ENCODE results near the gene GPER1.
"Not testable (repeated sequence)": the region's sequence is repeated elsewhere in the genome, so short reads cannot be mapped to it uniquely, and the experiment has no call there.

- not testable (repeated sequence) for TF ChIP-seq POLR2A (IDR thresholded peaks at IDR 0.05)
- TF ChIP-seq, protein P1, sequence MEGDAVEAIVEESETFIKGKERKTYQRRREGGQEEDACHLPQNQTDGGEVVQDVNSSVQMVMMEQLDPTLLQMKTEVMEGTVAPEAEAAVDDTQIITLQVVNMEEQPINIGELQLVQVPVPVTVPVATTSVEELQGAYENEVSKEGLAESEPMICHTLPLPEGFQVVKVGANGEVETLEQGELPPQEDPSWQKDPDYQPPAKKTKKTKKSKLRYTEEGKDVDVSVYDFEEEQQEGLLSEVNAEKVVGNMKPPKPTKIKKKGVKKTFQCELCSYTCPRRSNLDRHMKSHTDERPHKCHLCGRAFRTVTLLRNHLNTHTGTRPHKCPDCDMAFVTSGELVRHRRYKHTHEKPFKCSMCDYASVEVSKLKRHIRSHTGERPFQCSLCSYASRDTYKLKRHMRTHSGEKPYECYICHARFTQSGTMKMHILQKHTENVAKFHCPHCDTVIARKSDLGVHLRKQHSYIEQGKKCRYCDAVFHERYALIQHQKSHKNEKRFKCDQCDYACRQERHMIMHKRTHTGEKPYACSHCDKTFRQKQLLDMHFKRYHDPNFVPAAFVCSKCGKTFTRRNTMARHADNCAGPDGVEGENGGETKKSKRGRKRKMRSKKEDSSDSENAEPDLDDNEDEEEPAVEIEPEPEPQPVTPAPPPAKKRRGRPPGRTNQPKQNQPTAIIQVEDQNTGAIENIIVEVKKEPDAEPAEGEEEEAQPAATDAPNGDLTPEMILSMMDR (IDR thresholded peaks at IDR 0.05) = not testable (repeated sequence)
Measured at GRCh38 chr7:1040233-1040632, 47.7 kb upstream of the GPER1 start.
